Measurements from ENCODE around the gene SLC34A1. TPM values are rescaled to one million over a fixed set of nuclear protein-coding genes. Genes with fewer than 3 reads are reported as not detected.
"Not testable (repeated sequence)": the region's sequence is repeated elsewhere in the genome, so short reads cannot be mapped to it uniquely, and the experiment has no call there.

Gene SLC34A1
- total RNA-seq, 1 donor from 2014 or later, result not detected

DNA sequence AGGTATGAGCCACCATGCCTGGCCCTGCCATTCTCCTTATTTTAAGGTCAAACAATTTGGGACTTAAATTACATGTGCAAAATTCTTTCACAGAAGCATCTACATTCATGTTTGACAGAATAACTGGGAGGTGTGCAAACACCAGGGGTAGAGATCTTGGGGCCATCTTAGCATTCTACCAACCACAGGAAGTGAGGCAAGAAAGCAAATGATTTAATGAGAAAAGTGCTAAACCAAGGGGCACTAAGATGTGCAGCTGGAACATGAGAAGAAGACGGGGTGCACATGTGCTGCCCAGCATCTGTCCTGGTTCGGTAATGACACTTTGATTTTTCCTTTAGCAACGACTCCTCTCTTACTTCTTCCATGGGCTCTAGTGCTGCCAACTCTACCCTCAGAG is 26.3 kb downstream of the SLC34A1 start:
- TF ChIP-seq CTCF (conservative IDR thresholded peaks at IDR 0.05; ENCODE audit: low read depth, low read length), result no peak
- DNase-seq (ENCODE audit: low read depth), result no peak
- H3K4me3 ChIP-seq (ENCODE audit: low read depth, low read length), result no peak overlapping the region

GRCh38 chr5:177412603-177413233 is 28.5 kb downstream of the SLC34A1 start:
- no peak for TF ChIP-seq CTCF (conservative IDR thresholded peaks at IDR 0.05; ENCODE audit: low read depth, low read length)
- DNase-seq (ENCODE audit: low read depth), result no peak

DNA sequence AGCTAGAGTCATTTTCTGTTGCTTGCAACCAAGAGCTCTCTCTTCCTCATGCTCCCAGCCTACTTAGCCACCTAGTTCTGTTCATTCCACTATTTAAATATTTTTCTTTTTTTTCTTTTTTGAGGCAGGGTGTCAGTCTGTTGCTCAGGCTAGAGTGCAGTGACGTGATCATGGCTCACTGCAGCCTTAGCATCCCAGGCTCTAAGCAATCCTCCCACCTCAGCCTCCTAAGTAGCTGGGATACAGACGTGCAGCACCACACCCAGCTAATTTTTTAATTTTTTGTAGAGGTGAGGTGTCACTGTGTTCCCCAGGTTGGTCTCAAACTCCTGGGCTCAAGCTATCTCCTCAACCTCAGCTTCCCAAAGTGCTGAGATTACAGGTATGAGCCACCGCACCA is 30.2 kb downstream of the SLC34A1 start:
- TF ChIP-seq CTCF (conservative IDR thresholded peaks at IDR 0.05; ENCODE audit: low read depth, low read length), result no peak
- DNase-seq (ENCODE audit: low read depth), result no peak

More at GRCh38 chr5:177412603-177413233, 28.5 kb downstream of the SLC34A1 start:
- no peak overlapping the region for H3K4me3 ChIP-seq (ENCODE audit: low read depth, low read length)

GRCh38 chr5:177417081-177417480 is 32.8 kb downstream of the SLC34A1 start:
- not testable (repeated sequence) for H3K4me3 ChIP-seq (ENCODE audit: low read depth, low read length); DNase-seq (ENCODE audit: low read depth)

More for the DNA sequence above, 30.2 kb downstream of the SLC34A1 start:
- H3K4me3 ChIP-seq (ENCODE audit: low read depth, low read length), result no peak overlapping the region

DNA sequence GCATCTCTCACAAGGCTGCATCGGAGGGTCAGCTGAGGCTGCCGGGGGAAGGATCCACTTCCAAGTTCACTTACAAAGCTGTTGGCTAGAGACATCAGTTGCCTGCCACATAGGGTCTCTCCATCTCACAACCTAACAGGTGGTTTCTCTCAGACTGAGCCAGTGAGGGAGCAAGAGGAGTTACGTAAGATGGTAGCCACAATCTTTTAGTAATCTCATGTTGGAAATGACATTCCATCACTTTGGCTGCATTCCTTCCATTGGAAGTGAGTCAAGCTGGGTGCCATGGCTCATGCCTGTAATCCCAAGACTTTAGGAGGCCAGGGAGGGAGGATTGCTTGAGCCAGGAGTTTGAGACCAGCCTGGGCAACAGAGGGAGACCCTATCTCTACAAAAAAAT is 34.8 kb downstream of the SLC34A1 start:
- no peak for TF ChIP-seq CTCF (conservative IDR thresholded peaks at IDR 0.05; ENCODE audit: low read depth, low read length)
- no peak for DNase-seq (ENCODE audit: low read depth)
- no peak overlapping the region for H3K4me3 ChIP-seq (ENCODE audit: low read depth, low read length)

- H3K4me3 ChIP-seq (ENCODE audit: low read depth, low read length); DNase-seq (ENCODE audit: low read depth): not testable (repeated sequence)
These were observed 36.2 kb downstream of the SLC34A1 start for GRCh38 chr5:177420472-177420871.

- no peak for DNase-seq (ENCODE audit: low read depth)
- no peak overlapping the region for H3K4me3 ChIP-seq (ENCODE audit: low read depth, low read length)
- TF ChIP-seq CTCF (conservative IDR thresholded peaks at IDR 0.05; ENCODE audit: low read depth, low read length), result no peak
These were observed 37.0 kb downstream of the SLC34A1 start for GRCh38 chr5:177421062-177421798.

- TF ChIP-seq CTCF (conservative IDR thresholded peaks at IDR 0.05; ENCODE audit: low read depth, low read length), result no peak
- DNase-seq (ENCODE audit: low read depth), result no peak
- H3K4me3 ChIP-seq (ENCODE audit: low read depth, low read length), result no peak overlapping the region
These were observed 39.4 kb downstream of the SLC34A1 start for GRCh38 chr5:177423671-177424070.
